Measurements from ENCODE around the gene IL18R1. TPM values are rescaled to one million over a fixed set of nuclear protein-coding genes. Genes with fewer than 3 reads are reported as not detected.

The IL18R1 gene
- total RNA-seq, 1 donor from 2014 or later = 1.4 TPM

GRCh38 chr2:102345329-102345920 lies 10.2 kb upstream of the IL18R1 start:
- DNase-seq = no peak

GRCh38 chr2:102346381-102347130 lies 9.0 kb upstream of the IL18R1 start:
- no peak for DNase-seq

- DNase-seq = no peak
These were observed 5.3 kb upstream of the IL18R1 start for GRCh38 chr2:102350137-102350793.

GRCh38 chr2:102356381-102356712 lies 751 bp downstream of the IL18R1 start:
- no peak for DNase-seq

GRCh38 chr2:102356741-102357140 lies 1.1 kb downstream of the IL18R1 start:
- no peak for DNase-seq

- no peak for DNase-seq
These were observed 2.3 kb downstream of the IL18R1 start for GRCh38 chr2:102357937-102358336.

- DNase-seq = no peak
These were observed 2.9 kb downstream of the IL18R1 start for GRCh38 chr2:102358496-102358895.

- DNase-seq = no peak
These were observed 3.9 kb downstream of the IL18R1 start for GRCh38 chr2:102359527-102359926.

- DNase-seq = no peak
These were observed 6.1 kb downstream of the IL18R1 start for GRCh38 chr2:102361632-102362241.

- no peak for DNase-seq
These were observed 10.2 kb downstream of the IL18R1 start for GRCh38 chr2:102365763-102366162.

GRCh38 chr2:102366406-102367112 lies 11.0 kb downstream of the IL18R1 start:
- no peak for DNase-seq

- no peak for DNase-seq
These were observed 11.9 kb downstream of the IL18R1 start for GRCh38 chr2:102367331-102367971.

GRCh38 chr2:102368461-102369109 lies 13.0 kb downstream of the IL18R1 start:
- no peak for DNase-seq

GRCh38 chr2:102369866-102370265 lies 14.3 kb downstream of the IL18R1 start:
- no peak for DNase-seq

GRCh38 chr2:102376052-102376591 lies 20.5 kb downstream of the IL18R1 start:
- DNase-seq = no peak

- no peak for DNase-seq
These were observed 28.1 kb downstream of the IL18R1 start for GRCh38 chr2:102383722-102384121.

- DNase-seq = no peak
These were observed 29.9 kb downstream of the IL18R1 start for GRCh38 chr2:102385522-102385921.

- no peak for DNase-seq
These were observed 30.4 kb downstream of the IL18R1 start for GRCh38 chr2:102386004-102386403.

- no peak for DNase-seq
These were observed 31.4 kb downstream of the IL18R1 start for GRCh38 chr2:102386867-102387541.

- DNase-seq = no peak
These were observed 32.4 kb downstream of the IL18R1 start for GRCh38 chr2:102387763-102388546.

Data from dermis blood vessel endothelial cell (primary cell).